GM12891 (cell line): ENCODE data around the gene ERO1A.

Experiments
- PAX5 ChIP-seq: IDR thresholded peaks from 2 replicates; pipeline ENCODE4 v1.6.1; 2011; ENCODE audit warnings: low read length, moderate library complexity, mild to moderate bottlenecking; ENCODE audit not compliant: insufficient read depth, severe bottlenecking
- POLR2A ChIP-seq: IDR thresholded peaks from 2 replicates; pipeline ENCODE4 v1.6.1; 2011; ENCODE audit warnings: low read depth, low read length, control low read depth
- POLR2AphosphoS5 ChIP-seq: IDR thresholded peaks from 2 replicates; pipeline ENCODE4 v1.6.1; 2011; ENCODE audit warnings: low read depth, low read length, control low read depth

GRCh38 chr14:52640137-52640536 lies 55.2 kb downstream of the ERO1A start:
- no peak for TF ChIP-seq POLR2AphosphoS5
- no peak for TF ChIP-seq POLR2A
- TF ChIP-seq PAX5, result no peak
